MM.1S (cell line): ENCODE results near the gene ZBTB46.

Source experiments
- CTCF ChIP-seq: fragments of 300-600 bp; sonication (generic); IDR thresholded peaks from 2 replicates; pipeline ENCODE4 v1.5.1; 2016; ENCODE audit warnings: antibody characterized with exemption, low read length, mixed read lengths
- EZH2 ChIP-seq: fragments of 300-600 bp; sonication (generic); optimal IDR thresholded peaks from 2 replicates; pipeline ENCODE3; 2017; ENCODE audit warnings: low read depth, mild to moderate bottlenecking, antibody characterized with exemption, low read length, mixed read lengths

GRCh38 chr20:63751471-63752271 is 79.4 kb downstream of the ZBTB46 start:
- TF ChIP-seq CTCF: no peak
- TF ChIP-seq EZH2: no peak
